SK-N-SH treated with all-trans-retinoic acid at 6 μM for 48 hours (cell line): ENCODE data around the gene APOL4.

ENCODE experiments used
- ATAC-seq: fragments of 200-7000 bp; cut with Tn5 transposase; 3 replicates; pipeline ENCODE4 v1.9.1; 2020; ENCODE audit warnings: mild to moderate bottlenecking, moderate library complexity
- ARNTL ChIP-seq: fragments of 450-650 bp; formaldehyde crosslinking; IDR thresholded peaks from 2 replicates; pipeline ENCODE4 v1.5.0; 2020; ENCODE audit warnings: low read depth, mild to moderate bottlenecking, moderate library complexity, borderline replicate concordance
- BACH2 ChIP-seq: fragments of 250-450 bp; sonication (Bioruptor Pico); IDR thresholded peaks from 2 replicates; pipeline ENCODE4 v1.9.0; 2021; ENCODE audit warnings: mild to moderate bottlenecking, borderline replicate concordance
- CSDC2 ChIP-seq: fragments of 250-450 bp; sonication (Bioruptor Pico); IDR thresholded peaks from 2 replicates; pipeline ENCODE4 v1.5.0; 2020; ENCODE audit warnings: mild to moderate bottlenecking, moderate library complexity
- ESRRG ChIP-seq: fragments of 250-450 bp; sonication (Bioruptor Pico); IDR thresholded peaks from 2 replicates; pipeline ENCODE4 v1.6.1; 2021; ENCODE audit warnings: mild to moderate bottlenecking
- GLIS3 ChIP-seq: fragments of 250-450 bp; sonication (Bioruptor Pico); IDR thresholded peaks from 2 replicates; pipeline ENCODE4 v1.5.0; 2020; ENCODE audit warnings: mild to moderate bottlenecking, moderate library complexity
- ISL1 ChIP-seq: fragments of 250-450 bp; sonication (Bioruptor Pico); IDR thresholded peaks from 2 replicates; pipeline ENCODE4 v2.1.2; 2022; ENCODE audit warnings: mild to moderate bottlenecking, moderate library complexity
- OSR1 ChIP-seq: fragments of 250-450 bp; sonication (Bioruptor Pico); IDR thresholded peaks from 2 replicates; pipeline ENCODE4 v1.8.0; 2022; ENCODE audit warnings: moderate library complexity, mild to moderate bottlenecking, inconsistent platforms
- PPARA ChIP-seq: fragments of 250-450 bp; sonication (Bioruptor Pico); IDR thresholded peaks from 2 replicates; pipeline ENCODE4 v1.5.0; 2020; ENCODE audit warnings: mild to moderate bottlenecking, borderline replicate concordance
- RARB ChIP-seq: fragments of 250-450 bp; sonication (Bioruptor Pico); IDR thresholded peaks from 2 replicates; pipeline ENCODE4 v1.8.0; 2021; ENCODE audit warnings: mild to moderate bottlenecking, moderate library complexity
- SNAI2 ChIP-seq: fragments of 250-450 bp; sonication (Bioruptor Pico); IDR thresholded peaks from 2 replicates; pipeline ENCODE4 v1.5.0; 2020; ENCODE audit warnings: mild to moderate bottlenecking, moderate library complexity
- TCF4 ChIP-seq: fragments of 250-450 bp; sonication (Bioruptor Pico); IDR thresholded peaks from 2 replicates; pipeline ENCODE4 v1.8.0; 2021; ENCODE audit warnings: mild to moderate bottlenecking, moderate library complexity, borderline replicate concordance
- TOX ChIP-seq: fragments of 250-450 bp; sonication (Bioruptor Pico); IDR thresholded peaks from 2 replicates; pipeline ENCODE4 v1.8.0; 2021; ENCODE audit warnings: mild to moderate bottlenecking, moderate library complexity, borderline replicate concordance
- ZC3H10 ChIP-seq: fragments of 250-450 bp; sonication (Bioruptor Pico); IDR thresholded peaks from 2 replicates; pipeline ENCODE4 v1.5.1; 2021; ENCODE audit warnings: mild to moderate bottlenecking, moderate library complexity
- ZFP3 ChIP-seq: fragments of 250-450 bp; sonication (Bioruptor Pico); IDR thresholded peaks from 2 replicates; pipeline ENCODE4 v1.5.0; 2020; ENCODE audit warnings: mild to moderate bottlenecking, moderate library complexity
- ZFP30 ChIP-seq: fragments of 450-650 bp; formaldehyde crosslinking; IDR thresholded peaks from 2 replicates; pipeline ENCODE4 v1.5.0; 2022; ENCODE audit warnings: mild to moderate bottlenecking, moderate library complexity
- ZNF565 ChIP-seq: fragments of 450-650 bp; formaldehyde crosslinking; conservative IDR thresholded peaks from 2 replicates; pipeline ENCODE4 v1.5.0; 2020; ENCODE audit warnings: low read depth, mild to moderate bottlenecking, moderate library complexity
- ZNF70 ChIP-seq: fragments of 450-650 bp; formaldehyde crosslinking; IDR thresholded peaks from 2 replicates; pipeline ENCODE4 v1.5.0; 2020; ENCODE audit warnings: mild to moderate bottlenecking, moderate library complexity
- ZNF8 ChIP-seq: fragments of 450-650 bp; formaldehyde crosslinking; IDR thresholded peaks from 2 replicates; pipeline ENCODE4 v1.5.0; 2020; ENCODE audit warnings: mild to moderate bottlenecking, moderate library complexity
- TF ChIP-seq, protein P1 (sequence below): fragments of 250-450 bp; sonication (Bioruptor Pico); IDR thresholded peaks from 2 replicates; pipeline ENCODE4 v1.5.1; 2020; ENCODE audit warnings: low read depth, mild to moderate bottlenecking, moderate library complexity
- TF ChIP-seq, protein P2 (sequence below): fragments of 250-450 bp; sonication (Bioruptor Pico); IDR thresholded peaks from 2 replicates; pipeline ENCODE4 v1.5.1; 2021; ENCODE audit warnings: mild to moderate bottlenecking, moderate library complexity
- TF ChIP-seq, protein P3 (sequence below): fragments of 250-450 bp; sonication (Bioruptor Pico); IDR thresholded peaks from 2 replicates; pipeline ENCODE4 v1.8.0; 2021; ENCODE audit warnings: low read depth, mild to moderate bottlenecking, moderate library complexity, borderline replicate concordance
- TF ChIP-seq, protein P4 (sequence below): fragments of 250-450 bp; sonication (Bioruptor Pico); IDR thresholded peaks from 2 replicates; pipeline ENCODE4 v1.5.0; 2020; ENCODE audit warnings: mild to moderate bottlenecking, moderate library complexity

APOL4 gene

DNA sequence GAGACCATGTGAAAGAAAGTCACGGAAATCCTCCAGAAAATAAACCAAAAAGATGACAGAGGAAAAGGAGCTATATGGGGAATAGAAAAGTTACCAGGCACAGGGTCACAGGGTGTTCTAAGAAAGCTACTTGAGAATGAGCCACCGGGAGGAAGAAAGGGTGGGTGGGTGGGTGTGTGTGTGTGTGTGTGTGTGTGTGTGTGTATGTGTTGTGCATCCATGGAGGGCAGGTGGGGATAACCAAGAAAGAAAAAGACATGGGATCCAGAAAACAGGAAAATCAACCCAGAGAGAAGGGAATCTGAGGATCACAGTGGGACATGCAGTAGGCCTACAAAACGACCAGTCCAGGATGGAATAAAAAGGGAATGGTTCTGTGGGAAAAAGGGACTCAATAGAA is 34.0 kb upstream of the APOL4 start:
- no peak for ATAC-seq
- TF ChIP-seq ZNF565 (CRISPR knock-in tag) (no peak), BACH2 (CRISPR knock-in tag) (no peak), OSR1 (no peak), ESRRG (CRISPR knock-in tag) (no peak), RARB (CRISPR knock-in tag) (no peak), SNAI2 (CRISPR knock-in tag) (no peak), ARNTL (CRISPR knock-in tag) (no peak), GLIS3 (CRISPR knock-in tag) (no peak), TCF4 (no peak), ZFP3 (CRISPR knock-in tag) (no peak), CSDC2 (CRISPR knock-in tag) (no peak)
- TF ChIP-seq, all 23 proteins: peak for 0

DNA sequence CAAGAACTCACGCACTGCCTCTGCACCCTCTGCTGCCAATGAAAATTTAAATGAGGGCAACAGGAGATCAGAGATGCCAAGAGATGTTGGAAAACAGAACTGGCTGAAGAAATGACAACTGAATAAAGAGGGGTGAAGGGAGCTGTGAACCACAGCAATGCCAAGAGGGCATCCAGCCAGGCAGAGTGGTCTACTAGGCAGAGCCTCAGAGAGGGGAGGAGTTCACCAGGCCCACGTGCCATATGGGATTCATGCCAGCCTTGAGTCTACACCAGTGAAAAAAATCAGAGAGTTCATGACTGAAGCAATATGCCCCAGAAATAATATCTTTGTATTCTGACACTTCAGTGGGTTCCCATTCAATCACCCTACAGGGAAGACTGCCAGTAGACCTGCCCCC is 33.3 kb upstream of the APOL4 start:
- TF ChIP-seq CSDC2 (CRISPR knock-in tag) (no peak), SNAI2 (CRISPR knock-in tag) (no peak), GLIS3 (CRISPR knock-in tag) (no peak), RARB (CRISPR knock-in tag) (no peak)
- TF ChIP-seq, protein P1, sequence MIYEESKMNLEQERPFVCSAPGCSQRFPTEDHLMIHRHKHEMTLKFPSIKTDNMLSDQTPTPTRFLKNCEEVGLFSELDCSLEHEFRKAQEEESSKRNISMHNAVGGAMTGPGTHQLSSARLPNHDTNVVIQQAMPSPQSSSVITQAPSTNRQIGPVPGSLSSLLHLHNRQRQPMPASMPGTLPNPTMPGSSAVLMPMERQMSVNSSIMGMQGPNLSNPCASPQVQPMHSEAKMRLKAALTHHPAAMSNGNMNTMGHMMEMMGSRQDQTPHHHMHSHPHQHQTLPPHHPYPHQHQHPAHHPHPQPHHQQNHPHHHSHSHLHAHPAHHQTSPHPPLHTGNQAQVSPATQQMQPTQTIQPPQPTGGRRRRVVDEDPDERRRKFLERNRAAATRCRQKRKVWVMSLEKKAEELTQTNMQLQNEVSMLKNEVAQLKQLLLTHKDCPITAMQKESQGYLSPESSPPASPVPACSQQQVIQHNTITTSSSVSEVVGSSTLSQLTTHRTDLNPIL (CRISPR knock-in tag): no peak
- no peak for ATAC-seq

DNA sequence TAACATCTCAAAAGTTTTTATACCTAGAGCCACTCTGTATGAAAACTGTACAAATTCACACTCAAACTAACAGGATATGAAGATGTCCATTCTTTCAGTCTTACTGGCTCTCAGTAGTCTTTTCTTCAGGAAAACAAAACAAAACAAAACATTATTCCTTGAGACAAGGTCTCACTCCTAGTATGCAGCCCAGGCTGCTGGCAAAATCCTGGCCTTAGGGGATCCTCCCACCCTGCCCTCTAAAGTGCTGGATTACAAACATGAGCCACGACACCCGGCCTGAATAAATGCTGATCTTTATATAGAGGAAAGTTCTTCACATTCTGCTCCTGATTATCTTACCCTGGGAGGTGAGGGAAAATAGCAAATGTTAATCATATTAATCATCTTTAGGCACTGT is 32.6 kb upstream of the APOL4 start:
- ATAC-seq: no peak
- TF ChIP-seq ESRRG (CRISPR knock-in tag) (no peak), ZFP30 (no peak), ISL1 (no peak), CSDC2 (CRISPR knock-in tag) (no peak), SNAI2 (CRISPR knock-in tag) (no peak), PPARA (CRISPR knock-in tag) (no peak), ARNTL (CRISPR knock-in tag) (no peak), ZNF70 (no peak), ZNF8 (CRISPR knock-in tag) (no peak), TOX (CRISPR knock-in tag) (no peak), BACH2 (CRISPR knock-in tag) (no peak), ZNF565 (CRISPR knock-in tag) (no peak), OSR1 (no peak), GLIS3 (CRISPR knock-in tag) (no peak), TCF4 (no peak), ZC3H10 (CRISPR knock-in tag) (no peak)
- TF ChIP-seq, protein P2, sequence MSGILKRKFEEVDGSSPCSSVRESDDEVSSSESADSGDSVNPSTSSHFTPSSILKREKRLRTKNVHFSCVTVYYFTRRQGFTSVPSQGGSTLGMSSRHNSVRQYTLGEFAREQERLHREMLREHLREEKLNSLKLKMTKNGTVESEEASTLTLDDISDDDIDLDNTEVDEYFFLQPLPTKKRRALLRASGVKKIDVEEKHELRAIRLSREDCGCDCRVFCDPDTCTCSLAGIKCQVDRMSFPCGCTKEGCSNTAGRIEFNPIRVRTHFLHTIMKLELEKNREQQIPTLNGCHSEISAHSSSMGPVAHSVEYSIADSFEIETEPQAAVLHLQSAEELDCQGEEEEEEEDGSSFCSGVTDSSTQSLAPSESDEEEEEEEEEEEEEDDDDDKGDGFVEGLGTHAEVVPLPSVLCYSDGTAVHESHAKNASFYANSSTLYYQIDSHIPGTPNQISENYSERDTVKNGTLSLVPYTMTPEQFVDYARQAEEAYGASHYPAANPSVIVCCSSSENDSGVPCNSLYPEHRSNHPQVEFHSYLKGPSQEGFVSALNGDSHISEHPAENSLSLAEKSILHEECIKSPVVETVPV (CRISPR knock-in tag): no peak

DNA sequence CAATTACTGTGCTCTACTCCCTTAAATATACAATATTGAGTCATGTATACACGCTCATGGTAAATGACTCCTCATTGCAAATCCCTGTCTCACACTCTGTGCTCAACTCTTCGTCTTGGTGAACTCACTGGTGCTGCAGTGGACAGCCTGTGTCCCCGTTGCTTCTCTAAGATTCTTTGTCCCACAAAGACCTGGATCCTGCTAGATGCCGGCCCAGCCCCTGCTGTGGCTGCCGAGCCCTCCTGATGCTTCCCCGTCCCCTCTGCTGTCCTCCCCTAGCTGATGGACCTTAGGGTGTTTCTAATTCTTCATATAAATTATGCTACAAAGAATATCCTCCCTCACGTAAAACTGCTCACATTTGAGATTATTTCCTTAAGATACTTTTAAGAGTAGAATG is 32.2 kb upstream of the APOL4 start:
- TF ChIP-seq RARB (CRISPR knock-in tag) (no peak), ISL1 (no peak), GLIS3 (CRISPR knock-in tag) (no peak)
- TF ChIP-seq, protein P3, sequence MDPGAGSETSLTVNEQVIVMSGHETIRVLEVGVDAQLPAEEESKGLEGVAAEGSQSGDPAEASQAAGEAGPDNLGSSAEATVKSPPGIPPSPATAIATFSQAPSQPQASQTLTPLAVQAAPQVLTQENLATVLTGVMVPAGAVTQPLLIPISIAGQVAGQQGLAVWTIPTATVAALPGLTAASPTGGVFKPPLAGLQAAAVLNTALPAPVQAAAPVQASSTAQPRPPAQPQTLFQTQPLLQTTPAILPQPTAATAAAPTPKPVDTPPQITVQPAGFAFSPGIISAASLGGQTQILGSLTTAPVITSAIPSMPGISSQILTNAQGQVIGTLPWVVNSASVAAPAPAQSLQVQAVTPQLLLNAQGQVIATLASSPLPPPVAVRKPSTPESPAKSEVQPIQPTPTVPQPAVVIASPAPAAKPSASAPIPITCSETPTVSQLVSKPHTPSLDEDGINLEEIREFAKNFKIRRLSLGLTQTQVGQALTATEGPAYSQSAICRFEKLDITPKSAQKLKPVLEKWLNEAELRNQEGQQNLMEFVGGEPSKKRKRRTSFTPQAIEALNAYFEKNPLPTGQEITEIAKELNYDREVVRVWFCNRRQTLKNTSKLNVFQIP (CRISPR knock-in tag): no peak
- ATAC-seq: no peak

DNA sequence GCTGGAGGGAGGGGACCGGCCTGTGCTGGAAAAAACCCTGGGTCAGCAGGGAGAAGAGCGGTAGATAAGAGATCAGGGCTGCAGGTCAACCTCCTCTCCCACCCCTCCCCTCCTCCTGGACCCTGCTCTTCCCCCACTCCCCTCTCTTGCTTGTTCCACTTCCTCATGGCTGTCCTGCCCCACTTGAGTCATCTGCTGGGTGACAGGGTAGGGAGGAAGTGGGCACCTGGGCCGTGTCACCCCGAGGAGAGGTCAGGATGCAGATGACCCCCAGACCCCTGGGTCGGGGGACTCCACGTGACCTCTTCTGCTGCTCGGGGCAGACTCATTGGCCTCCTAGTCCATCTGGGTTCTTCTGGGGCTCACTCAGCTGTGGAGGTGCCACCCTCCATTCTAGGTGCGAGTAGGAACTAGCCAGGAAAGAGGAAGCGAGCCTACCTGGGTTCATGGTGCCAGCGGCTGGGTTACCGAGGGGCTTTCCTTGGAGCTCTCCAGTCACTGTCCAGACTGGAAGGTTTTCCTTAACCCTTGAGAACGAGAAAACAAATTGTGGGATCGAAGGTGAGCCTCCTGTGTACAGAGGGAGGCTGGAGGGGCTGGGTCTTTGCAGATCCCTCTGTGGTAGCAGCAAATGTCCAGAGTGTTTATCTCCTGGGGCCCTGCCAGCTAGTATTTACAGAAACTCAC is 31.2 kb upstream of the APOL4 start:
- ATAC-seq: no peak
- TF ChIP-seq BACH2 (CRISPR knock-in tag): no peak
- TF ChIP-seq, protein P2 (CRISPR knock-in tag): no peak
- no peak for TF ChIP-seq ZFP30
- TF ChIP-seq GLIS3 (CRISPR knock-in tag): no peak
- no peak for TF ChIP-seq TOX (CRISPR knock-in tag)
- no peak for TF ChIP-seq PPARA (CRISPR knock-in tag)
- TF ChIP-seq, protein P3 (CRISPR knock-in tag): no peak
- TF ChIP-seq OSR1: no peak
- TF ChIP-seq CSDC2 (CRISPR knock-in tag): no peak
- TF ChIP-seq TCF4: no peak
- no peak for TF ChIP-seq ISL1
- no peak for TF ChIP-seq ZNF565 (CRISPR knock-in tag)
- TF ChIP-seq, protein P4, sequence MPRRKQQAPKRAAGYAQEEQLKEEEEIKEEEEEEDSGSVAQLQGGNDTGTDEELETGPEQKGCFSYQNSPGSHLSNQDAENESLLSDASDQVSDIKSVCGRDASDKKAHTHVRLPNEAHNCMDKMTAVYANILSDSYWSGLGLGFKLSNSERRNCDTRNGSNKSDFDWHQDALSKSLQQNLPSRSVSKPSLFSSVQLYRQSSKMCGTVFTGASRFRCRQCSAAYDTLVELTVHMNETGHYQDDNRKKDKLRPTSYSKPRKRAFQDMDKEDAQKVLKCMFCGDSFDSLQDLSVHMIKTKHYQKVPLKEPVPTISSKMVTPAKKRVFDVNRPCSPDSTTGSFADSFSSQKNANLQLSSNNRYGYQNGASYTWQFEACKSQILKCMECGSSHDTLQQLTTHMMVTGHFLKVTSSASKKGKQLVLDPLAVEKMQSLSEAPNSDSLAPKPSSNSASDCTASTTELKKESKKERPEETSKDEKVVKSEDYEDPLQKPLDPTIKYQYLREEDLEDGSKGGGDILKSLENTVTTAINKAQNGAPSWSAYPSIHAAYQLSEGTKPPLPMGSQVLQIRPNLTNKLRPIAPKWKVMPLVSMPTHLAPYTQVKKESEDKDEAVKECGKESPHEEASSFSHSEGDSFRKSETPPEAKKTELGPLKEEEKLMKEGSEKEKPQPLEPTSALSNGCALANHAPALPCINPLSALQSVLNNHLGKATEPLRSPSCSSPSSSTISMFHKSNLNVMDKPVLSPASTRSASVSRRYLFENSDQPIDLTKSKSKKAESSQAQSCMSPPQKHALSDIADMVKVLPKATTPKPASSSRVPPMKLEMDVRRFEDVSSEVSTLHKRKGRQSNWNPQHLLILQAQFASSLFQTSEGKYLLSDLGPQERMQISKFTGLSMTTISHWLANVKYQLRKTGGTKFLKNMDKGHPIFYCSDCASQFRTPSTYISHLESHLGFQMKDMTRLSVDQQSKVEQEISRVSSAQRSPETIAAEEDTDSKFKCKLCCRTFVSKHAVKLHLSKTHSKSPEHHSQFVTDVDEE: no peak
- no peak for TF ChIP-seq ESRRG (CRISPR knock-in tag)
- no peak for TF ChIP-seq ZNF70
